ENCODE measurements around the gene TBC1D13. TPM values are rescaled to one million over a fixed set of nuclear protein-coding genes. Genes with fewer than 3 reads are reported as not detected.
A peak's percentile ranks its signal among the peaks of the same experiment; 100 is the strongest.

Gene TBC1D13
- total and polyA plus RNA-seq, 9 of the 15 experiments (the other 6 are each of a cell fraction or from before 2014, with no cell fraction given) = 2.3 to 28.7 (median 11.4) TPM

DNA sequence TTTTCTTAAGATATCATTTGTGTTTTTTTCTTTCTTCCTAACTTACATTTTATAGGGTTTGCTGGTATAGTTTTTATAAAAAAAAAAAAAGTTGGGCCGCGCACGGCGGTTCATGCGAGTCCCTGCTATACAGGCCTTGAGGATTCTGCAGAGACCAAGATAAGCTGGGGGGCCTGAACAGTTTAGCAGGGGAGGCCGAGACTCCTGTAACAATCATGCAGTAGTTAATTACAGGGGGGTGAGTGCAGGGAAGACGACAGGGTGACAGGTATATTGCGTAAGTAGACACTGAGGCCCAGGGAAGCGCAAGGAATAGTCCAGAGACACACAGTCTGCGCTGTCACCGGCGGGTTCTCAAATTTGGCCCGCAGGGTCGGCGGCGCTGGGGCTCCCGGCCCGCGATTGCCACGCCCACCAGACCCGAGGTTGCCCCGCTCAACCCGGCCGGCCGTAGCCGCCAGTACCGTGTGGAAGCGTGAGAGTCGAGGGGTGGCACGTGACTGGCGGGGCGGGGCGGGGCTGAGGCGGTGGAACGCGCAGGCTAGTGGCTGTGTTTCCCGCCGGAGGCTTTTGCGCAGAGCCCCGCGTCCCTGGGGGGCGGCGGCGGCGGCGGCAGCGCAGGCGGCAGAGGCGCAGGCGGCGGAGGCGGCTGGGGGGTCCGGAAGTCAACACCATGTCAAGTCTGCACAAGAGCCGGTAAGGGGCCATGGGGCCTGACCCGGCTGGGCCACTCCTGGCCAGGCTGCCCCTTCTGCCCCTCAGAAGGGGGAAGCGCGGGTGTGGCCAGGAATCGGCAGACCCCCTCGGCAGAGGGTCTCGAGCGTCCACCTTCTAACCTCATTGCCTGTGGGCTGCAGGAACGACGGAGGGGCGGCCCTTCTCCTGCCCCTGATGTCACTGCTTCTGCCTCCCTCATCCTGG, at the start of gene TBC1D13 (continued):
- TF ChIP-seq RBM39 (optimal IDR thresholded peaks at IDR 0.05; ENCODE audit: low read depth, low read length) (no peak), TCF7 (IDR thresholded peaks at IDR 0.05; ENCODE audit: borderline replicate concordance) (peak; percentile 81; the same call in 1 of the 2 replicates), GATAD2A (IDR thresholded peaks at IDR 0.05) (peak; percentile 77; the same call in 1 of the 2 replicates), ZNF695 (CRISPR knock-in tag; IDR thresholded peaks at IDR 0.05) (no peak), ATF7 (IDR thresholded peaks at IDR 0.05) (peak; percentile 83), SUPT5H (IDR thresholded peaks at IDR 0.05) (peak; percentile 63; the same call in 1 of the 2 replicates), MAFK (IDR thresholded peaks at IDR 0.05; ENCODE audit: low read length) (no peak), MTA2 (IDR thresholded peaks at IDR 0.05; ENCODE audit: low read depth) (no peak), RB1 (IDR thresholded peaks at IDR 0.05; ENCODE audit: low read depth) (peak; percentile 98), SIRT6 (IDR thresholded peaks at IDR 0.05; ENCODE audit: low read depth, low read length) (no peak), ZEB2 (IDR thresholded peaks at IDR 0.05) (peak; percentile 94), RBM22 (IDR thresholded peaks at IDR 0.05; ENCODE audit: low read depth, low read length, poor library complexity, severe bottlenecking) (peak; percentile 52), PHF21A (IDR thresholded peaks at IDR 0.05; ENCODE audit: borderline replicate concordance, low read depth) (peak; percentile 36; the same call in 1 of the 2 replicates), FOSL1 (tag; conservative IDR thresholded peaks at IDR 0.05) (peak; percentile 52), RCOR1 (IDR thresholded peaks at IDR 0.05; ENCODE audit: borderline replicate concordance in 1 of 2, low read depth in 2 of 2, low read length in 2 of 2) (no peak; a peak in 1 of 4 replicates), ZBTB17 (CRISPR knock-in tag; IDR thresholded peaks at IDR 0.05) (no peak)
- TF ChIP-seq, protein P1, sequence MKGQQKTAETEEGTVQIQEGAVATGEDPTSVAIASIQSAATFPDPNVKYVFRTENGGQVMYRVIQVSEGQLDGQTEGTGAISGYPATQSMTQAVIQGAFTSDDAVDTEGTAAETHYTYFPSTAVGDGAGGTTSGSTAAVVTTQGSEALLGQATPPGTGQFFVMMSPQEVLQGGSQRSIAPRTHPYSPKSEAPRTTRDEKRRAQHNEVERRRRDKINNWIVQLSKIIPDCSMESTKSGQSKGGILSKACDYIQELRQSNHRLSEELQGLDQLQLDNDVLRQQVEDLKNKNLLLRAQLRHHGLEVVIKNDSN (CRISPR knock-in tag; IDR thresholded peaks at IDR 0.05) = peak; percentile 98
- TF ChIP-seq, protein P2, sequence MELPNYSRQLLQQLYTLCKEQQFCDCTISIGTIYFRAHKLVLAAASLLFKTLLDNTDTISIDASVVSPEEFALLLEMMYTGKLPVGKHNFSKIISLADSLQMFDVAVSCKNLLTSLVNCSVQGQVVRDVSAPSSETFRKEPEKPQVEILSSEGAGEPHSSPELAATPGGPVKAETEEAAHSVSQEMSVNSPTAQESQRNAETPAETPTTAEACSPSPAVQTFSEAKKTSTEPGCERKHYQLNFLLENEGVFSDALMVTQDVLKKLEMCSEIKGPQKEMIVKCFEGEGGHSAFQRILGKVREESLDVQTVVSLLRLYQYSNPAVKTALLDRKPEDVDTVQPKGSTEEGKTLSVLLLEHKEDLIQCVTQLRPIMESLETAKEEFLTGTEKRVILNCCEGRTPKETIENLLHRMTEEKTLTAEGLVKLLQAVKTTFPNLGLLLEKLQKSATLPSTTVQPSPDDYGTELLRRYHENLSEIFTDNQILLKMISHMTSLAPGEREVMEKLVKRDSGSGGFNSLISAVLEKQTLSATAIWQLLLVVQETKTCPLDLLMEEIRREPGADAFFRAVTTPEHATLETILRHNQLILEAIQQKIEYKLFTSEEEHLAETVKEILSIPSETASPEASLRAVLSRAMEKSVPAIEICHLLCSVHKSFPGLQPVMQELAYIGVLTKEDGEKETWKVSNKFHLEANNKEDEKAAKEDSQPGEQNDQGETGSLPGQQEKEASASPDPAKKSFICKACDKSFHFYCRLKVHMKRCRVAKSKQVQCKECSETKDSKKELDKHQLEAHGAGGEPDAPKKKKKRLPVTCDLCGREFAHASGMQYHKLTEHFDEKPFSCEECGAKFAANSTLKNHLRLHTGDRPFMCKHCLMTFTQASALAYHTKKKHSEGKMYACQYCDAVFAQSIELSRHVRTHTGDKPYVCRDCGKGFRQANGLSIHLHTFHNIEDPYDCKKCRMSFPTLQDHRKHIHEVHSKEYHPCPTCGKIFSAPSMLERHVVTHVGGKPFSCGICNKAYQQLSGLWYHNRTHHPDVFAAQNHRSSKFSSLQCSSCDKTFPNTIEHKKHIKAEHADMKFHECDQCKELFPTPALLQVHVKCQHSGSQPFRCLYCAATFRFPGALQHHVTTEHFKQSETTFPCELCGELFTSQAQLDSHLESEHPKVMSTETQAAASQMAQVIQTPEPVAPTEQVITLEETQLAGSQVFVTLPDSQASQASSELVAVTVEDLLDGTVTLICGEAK (IDR thresholded peaks at IDR 0.05) = peak; percentile 90
- TF ChIP-seq, protein P2 (CRISPR knock-in tag; IDR thresholded peaks at IDR 0.05) = peak; percentile 58
